Panc1 (cell line): ENCODE results near the gene MAPKAP1.

Source experiments
- TCF7L2 ChIP-seq: IDR thresholded peaks from 2 replicates; pipeline ENCODE4 v1.6.1; 2011; ENCODE audit warnings: mild to moderate bottlenecking, low read depth, low read length, inconsistent platforms
- TF ChIP-seq, protein P1 (sequence below): fragments of 450-650 bp; IDR thresholded peaks from 2 replicates; pipeline ENCODE4 v1.5.1; 2017; ENCODE audit warnings: mild to moderate bottlenecking

DNA sequence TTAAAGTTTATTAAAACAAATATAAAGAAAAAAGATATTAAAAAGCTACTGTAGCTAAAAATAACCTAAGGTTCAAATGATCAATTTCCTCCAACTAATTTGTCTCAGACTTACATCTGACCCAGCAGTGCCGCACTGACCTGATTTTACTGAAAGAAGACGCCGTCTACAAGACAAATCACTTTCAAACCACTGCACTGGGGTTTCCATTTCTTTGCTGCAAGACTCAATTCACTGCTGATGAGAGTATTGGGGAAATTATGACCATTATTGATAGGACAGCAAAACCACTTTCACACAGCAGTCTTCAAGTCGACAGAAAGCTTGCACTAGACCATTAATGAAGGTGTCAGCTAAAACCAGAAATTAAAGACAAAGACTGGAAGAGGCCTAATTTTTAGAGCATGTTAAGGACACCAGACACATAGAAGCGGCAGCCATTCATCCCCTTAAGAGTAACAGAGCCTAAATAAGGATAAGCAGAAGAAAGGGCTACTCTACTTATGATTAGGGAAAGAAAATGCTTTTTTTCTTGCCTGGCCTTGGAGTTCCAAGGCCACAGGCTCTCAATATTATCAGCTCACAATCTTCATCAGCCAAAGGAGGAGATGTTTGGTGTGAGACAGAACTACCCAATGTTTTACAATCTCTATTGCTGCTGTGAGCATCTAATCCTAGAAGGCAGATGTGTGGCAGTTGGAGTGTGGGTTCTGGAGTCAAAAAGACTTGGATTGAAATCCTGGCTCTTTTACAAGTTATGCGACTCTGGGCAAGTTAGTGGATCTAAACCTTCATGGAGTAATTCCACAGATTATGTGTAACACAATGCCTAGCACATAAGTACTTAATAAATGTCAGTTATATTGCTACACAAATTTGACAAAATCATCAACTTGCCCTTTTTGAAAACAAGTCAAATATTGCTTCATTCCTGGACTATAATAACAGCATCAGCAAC, 190.7 kb downstream of the MAPKAP1 start:
- TF ChIP-seq, protein P1, sequence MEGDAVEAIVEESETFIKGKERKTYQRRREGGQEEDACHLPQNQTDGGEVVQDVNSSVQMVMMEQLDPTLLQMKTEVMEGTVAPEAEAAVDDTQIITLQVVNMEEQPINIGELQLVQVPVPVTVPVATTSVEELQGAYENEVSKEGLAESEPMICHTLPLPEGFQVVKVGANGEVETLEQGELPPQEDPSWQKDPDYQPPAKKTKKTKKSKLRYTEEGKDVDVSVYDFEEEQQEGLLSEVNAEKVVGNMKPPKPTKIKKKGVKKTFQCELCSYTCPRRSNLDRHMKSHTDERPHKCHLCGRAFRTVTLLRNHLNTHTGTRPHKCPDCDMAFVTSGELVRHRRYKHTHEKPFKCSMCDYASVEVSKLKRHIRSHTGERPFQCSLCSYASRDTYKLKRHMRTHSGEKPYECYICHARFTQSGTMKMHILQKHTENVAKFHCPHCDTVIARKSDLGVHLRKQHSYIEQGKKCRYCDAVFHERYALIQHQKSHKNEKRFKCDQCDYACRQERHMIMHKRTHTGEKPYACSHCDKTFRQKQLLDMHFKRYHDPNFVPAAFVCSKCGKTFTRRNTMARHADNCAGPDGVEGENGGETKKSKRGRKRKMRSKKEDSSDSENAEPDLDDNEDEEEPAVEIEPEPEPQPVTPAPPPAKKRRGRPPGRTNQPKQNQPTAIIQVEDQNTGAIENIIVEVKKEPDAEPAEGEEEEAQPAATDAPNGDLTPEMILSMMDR = no peak
- no peak for TF ChIP-seq TCF7L2
